A549 (cell line): ENCODE data around the gene TCEAL1.

ENCODE experiments used
- CBX2 ChIP-seq: fragments of 200-600 bp; sonication (generic); IDR thresholded peaks from 2 replicates; pipeline ENCODE4 v1.6.1; 2016; ENCODE audit warnings: low read depth, mild to moderate bottlenecking, borderline replicate concordance
- CTCF ChIP-seq: fragments of >200 bp; sonication (Bioruptor Twin); formaldehyde crosslinking; IDR thresholded peaks from 3 replicates; pipeline ENCODE4 v1.5.1; 2016
- EP300 ChIP-seq, 2 experiments: fragments of >200 bp; sonication (Bioruptor Twin); formaldehyde crosslinking; IDR thresholded peaks; 2 replicates in 1 of 2; 3 replicates in 1 of 2; pipeline ENCODE4 v1.6.1; 2016 to 2017
- HOXB13 ChIP-seq: fragments of 250-450 bp; sonication (Bioruptor Pico); IDR thresholded peaks from 2 replicates; pipeline ENCODE4 v1.5.0; 2020; ENCODE audit warnings: low read depth, mild to moderate bottlenecking, moderate library complexity
- JUNB ChIP-seq: fragments of >200 bp; sonication (Bioruptor Twin); formaldehyde crosslinking; IDR thresholded peaks from 2 replicates; pipeline ENCODE4 v1.6.1; 2016
- MAFK ChIP-seq: fragments of 450-650 bp; IDR thresholded peaks from 2 replicates; pipeline ENCODE4 v1.6.1; 2014; ENCODE audit not compliant: partially characterized antibody

GRCh38 chrX:103631145-103631544, 2.4 kb downstream of the TCEAL1 start:
- TF ChIP-seq EP300 (IDR thresholded peaks at IDR 0.05) (no peak), CTCF (no peak), JUNB (no peak), CBX2 (no peak), MAFK (no peak), HOXB13 (CRISPR knock-in tag) (no peak)
